Measurements from ENCODE around the gene ALK.

The ALK gene

DNA sequence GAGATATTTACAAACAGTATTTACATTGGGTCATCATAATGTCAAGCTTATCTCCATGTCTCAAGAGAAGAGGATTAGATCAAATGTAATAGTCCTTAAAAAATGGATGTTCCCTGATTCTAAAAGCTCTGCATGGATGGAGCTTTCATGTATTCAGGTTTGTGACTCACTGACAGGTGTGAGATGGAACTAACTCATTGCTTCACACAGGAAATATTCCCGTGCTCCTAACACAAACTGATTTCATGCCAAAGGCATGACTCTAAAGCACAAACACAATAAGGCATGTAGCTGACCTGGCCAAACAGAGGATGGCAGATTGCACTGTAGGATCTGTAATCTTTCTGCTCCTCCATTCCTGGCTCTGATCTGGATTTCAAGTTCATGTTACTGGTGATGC, 110.0 kb downstream of the ALK start:
- Histone ChIP-seq H3K9ac (ENCODE audit: low read length) (no peak overlapping the region), H4K20me1 (ENCODE audit: insufficient read depth, low read length) (no peaks in the 10 kb centered on the region), H3K4me2 (ENCODE audit: low read length) (no peak overlapping the region), H3K9me3 (ENCODE audit: insufficient read depth, low read length) (no peaks in the 10 kb centered on the region), H3K27me3 (ENCODE audit: low read depth, low read length) (peaks cover 29% of the 10 kb centered on the region), H3K4me1 (ENCODE audit: low read length) (no peaks in the 10 kb centered on the region), H3K4me3 (ENCODE audit: low read length) (no peak overlapping the region), H3K79me2 (ENCODE audit: low read length) (no peaks in the 10 kb centered on the region), H2AFZ (ENCODE audit: low read depth, low read length) (no peak overlapping the region), H3K36me3 (replicated peaks; ENCODE audit: low read depth, low read length) (no peaks in the 10 kb centered on the region), H3K27ac (ENCODE audit: low read length) (no peak overlapping the region)
- TF ChIP-seq, protein P1, sequence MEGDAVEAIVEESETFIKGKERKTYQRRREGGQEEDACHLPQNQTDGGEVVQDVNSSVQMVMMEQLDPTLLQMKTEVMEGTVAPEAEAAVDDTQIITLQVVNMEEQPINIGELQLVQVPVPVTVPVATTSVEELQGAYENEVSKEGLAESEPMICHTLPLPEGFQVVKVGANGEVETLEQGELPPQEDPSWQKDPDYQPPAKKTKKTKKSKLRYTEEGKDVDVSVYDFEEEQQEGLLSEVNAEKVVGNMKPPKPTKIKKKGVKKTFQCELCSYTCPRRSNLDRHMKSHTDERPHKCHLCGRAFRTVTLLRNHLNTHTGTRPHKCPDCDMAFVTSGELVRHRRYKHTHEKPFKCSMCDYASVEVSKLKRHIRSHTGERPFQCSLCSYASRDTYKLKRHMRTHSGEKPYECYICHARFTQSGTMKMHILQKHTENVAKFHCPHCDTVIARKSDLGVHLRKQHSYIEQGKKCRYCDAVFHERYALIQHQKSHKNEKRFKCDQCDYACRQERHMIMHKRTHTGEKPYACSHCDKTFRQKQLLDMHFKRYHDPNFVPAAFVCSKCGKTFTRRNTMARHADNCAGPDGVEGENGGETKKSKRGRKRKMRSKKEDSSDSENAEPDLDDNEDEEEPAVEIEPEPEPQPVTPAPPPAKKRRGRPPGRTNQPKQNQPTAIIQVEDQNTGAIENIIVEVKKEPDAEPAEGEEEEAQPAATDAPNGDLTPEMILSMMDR (IDR thresholded peaks at IDR 0.05; ENCODE audit: low read depth, low read length): no peak
- TF ChIP-seq EZH2phosphoT487 (IDR thresholded peaks at IDR 0.05; ENCODE audit: low read depth): no peak

DNA sequence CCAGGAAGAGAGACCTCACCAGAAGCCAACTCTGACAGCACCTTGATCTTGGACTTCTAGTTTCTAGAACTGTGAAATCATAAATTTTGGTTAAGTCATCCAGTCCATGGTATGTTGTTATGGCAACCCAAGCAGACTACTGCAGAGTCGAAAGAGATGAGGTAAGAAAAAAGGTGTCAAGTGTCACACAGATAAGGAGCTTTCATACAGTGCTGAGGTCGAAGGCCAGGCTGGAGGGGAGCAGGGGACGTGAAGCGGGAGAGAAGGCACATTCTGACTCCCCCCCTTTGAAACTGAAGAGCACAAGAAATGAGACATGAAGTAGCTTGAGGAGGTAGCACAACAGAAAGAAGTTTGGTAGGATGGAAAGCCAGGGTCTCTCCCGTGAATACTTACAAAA, 110.4 kb downstream of the ALK start:
- no peaks in the 10 kb centered on the region for H3K79me2 ChIP-seq (ENCODE audit: low read length)
- H3K27ac ChIP-seq (ENCODE audit: low read length): no peak overlapping the region
- H3K9me3 ChIP-seq (ENCODE audit: insufficient read depth, low read length): no peaks in the 10 kb centered on the region
- peaks cover 27% of the 10 kb centered on the region for H3K27me3 ChIP-seq (ENCODE audit: low read depth, low read length)
- no peak overlapping the region for H2AFZ ChIP-seq (ENCODE audit: low read depth, low read length)
- H4K20me1 ChIP-seq (ENCODE audit: insufficient read depth, low read length): no peaks in the 10 kb centered on the region
- H3K4me3 ChIP-seq (ENCODE audit: low read length): no peak overlapping the region
- H3K36me3 ChIP-seq (replicated peaks; ENCODE audit: low read depth, low read length): no peaks in the 10 kb centered on the region
- TF ChIP-seq, protein P1 (IDR thresholded peaks at IDR 0.05; ENCODE audit: low read depth, low read length): no peak
- no peak for TF ChIP-seq EZH2phosphoT487 (IDR thresholded peaks at IDR 0.05; ENCODE audit: low read depth)
- no peak overlapping the region for H3K9ac ChIP-seq (ENCODE audit: low read length)
- no peaks in the 10 kb centered on the region for H3K4me1 ChIP-seq (ENCODE audit: low read length)
- H3K4me2 ChIP-seq (ENCODE audit: low read length): no peak overlapping the region

GRCh38 chr2:29808321-29808720, 113.1 kb downstream of the ALK start:
- H3K9me3 ChIP-seq (ENCODE audit: insufficient read depth, low read length): no peaks in the 10 kb centered on the region
- H3K27ac ChIP-seq (ENCODE audit: low read length): no peak overlapping the region
- no peaks in the 10 kb centered on the region for H3K79me2 ChIP-seq (ENCODE audit: low read length)
- TF ChIP-seq, protein P1 (IDR thresholded peaks at IDR 0.05; ENCODE audit: low read depth, low read length): no peak
- no peak for TF ChIP-seq EZH2phosphoT487 (IDR thresholded peaks at IDR 0.05; ENCODE audit: low read depth)
- no peaks in the 10 kb centered on the region for H3K4me1 ChIP-seq (ENCODE audit: low read length)
- H3K36me3 ChIP-seq (replicated peaks; ENCODE audit: low read depth, low read length): no peaks in the 10 kb centered on the region
- no peak overlapping the region for H3K9ac ChIP-seq (ENCODE audit: low read length)
- H3K4me2 ChIP-seq (ENCODE audit: low read length): no peak overlapping the region
- no peak overlapping the region for H3K4me3 ChIP-seq (ENCODE audit: low read length)
- H4K20me1 ChIP-seq (ENCODE audit: insufficient read depth, low read length): no peaks in the 10 kb centered on the region
- H3K27me3 ChIP-seq (ENCODE audit: low read depth, low read length): peaks cover 21% of the 10 kb centered on the region
- no peak overlapping the region for H2AFZ ChIP-seq (ENCODE audit: low read depth, low read length)

GRCh38 chr2:29807082-29807481, 114.3 kb downstream of the ALK start:
- Histone ChIP-seq H4K20me1 (ENCODE audit: insufficient read depth, low read length) (no peaks in the 10 kb centered on the region), H3K27me3 (ENCODE audit: low read depth, low read length) (peaks cover 20% of the 10 kb centered on the region), H2AFZ (ENCODE audit: low read depth, low read length) (no peak overlapping the region), H3K4me1 (ENCODE audit: low read length) (no peaks in the 10 kb centered on the region), H3K9me3 (ENCODE audit: insufficient read depth, low read length) (no peaks in the 10 kb centered on the region), H3K4me3 (ENCODE audit: low read length) (no peak overlapping the region), H3K4me2 (ENCODE audit: low read length) (no peak overlapping the region), H3K9ac (ENCODE audit: low read length) (no peak overlapping the region), H3K36me3 (replicated peaks; ENCODE audit: low read depth, low read length) (no peaks in the 10 kb centered on the region), H3K79me2 (ENCODE audit: low read length) (no peaks in the 10 kb centered on the region), H3K27ac (ENCODE audit: low read length) (no peak overlapping the region)
- no peak for TF ChIP-seq EZH2phosphoT487 (IDR thresholded peaks at IDR 0.05; ENCODE audit: low read depth)
- TF ChIP-seq, protein P1 (IDR thresholded peaks at IDR 0.05; ENCODE audit: low read depth, low read length): no peak
